ENCODE measurements around the gene MEF2B. TPM values are rescaled to one million over a fixed set of nuclear protein-coding genes. Genes with fewer than 3 reads are reported as not detected.

The MEF2B gene
- total and polyA plus RNA-seq, 8 donors = 0.93 to 7.2 (median 2.9) TPM; not detected in 5

- H3K27ac ChIP-seq = no peak within 1 kb of the TSS
- no peak for TF ChIP-seq CTCF (IDR thresholded peaks at IDR 0.05)
- TF ChIP-seq POLR2AphosphoS5 (IDR thresholded peaks at IDR 0.05) = no peak
- no peak for TF ChIP-seq POLR2A (IDR thresholded peaks at IDR 0.05)
- no peak for TF ChIP-seq EP300 (IDR thresholded peaks at IDR 0.05)
- peaks cover 0 to 4% (median 2%) of the 10 kb centered on the region in 4 donors for H3K4me1 ChIP-seq
- peaks cover 12 to 99% (median 57%) of the 10 kb centered on the region in 3 donors for H3K27me3 ChIP-seq
- H3K4me3 ChIP-seq = no peak within 1 kb of the TSS
- DNase-seq = no peak
- H3K9me3 ChIP-seq = no peaks in the 10 kb centered on the region
- intact Hi-C loops (cut with DNase I; ENCODE audit: low total_unique reads) = no loop called here
- WGBS, 5 donors = 9 to 14% (median 10%) methylated on average over 26 to 54 of the region's 54 CpGs
- H3K36me3 ChIP-seq = no peaks in the 10 kb centered on the region
These were observed 41.7 kb upstream of the MEF2B start, which contains the start of gene NCAN for GRCh38 chr19:19211499-19212420. Gene NCAN (plus strand): TSS chr19:19211958. CDS start chr19:19216954, 4,996 bp downstream.

- Histone ChIP-seq H3K27me3 (peaks cover 12 to 85% (median 36%) of the 10 kb centered on the region in 3 donors), H3K9me3 (no peaks in the 10 kb centered on the region), H3K27ac (no peak overlapping the region), H3K36me3 (no peaks in the 10 kb centered on the region), H3K4me1 (peaks cover 0 to 4% (median 2%) of the 10 kb centered on the region in 4 donors), H3K4me3 (no peak overlapping the region)
- TF ChIP-seq CTCF (IDR thresholded peaks at IDR 0.05) (no peak), EP300 (IDR thresholded peaks at IDR 0.05) (no peak), POLR2A (IDR thresholded peaks at IDR 0.05) (no peak), POLR2AphosphoS5 (IDR thresholded peaks at IDR 0.05) (no peak)
- DNase-seq = no peak
- 58 to 71% (median 62%) methylated on average over 9 of the region's 9 CpGs for WGBS, 5 donors
- intact Hi-C loops (cut with DNase I; ENCODE audit: low total_unique reads) = no loop called here
These were observed 39.3 kb upstream of the MEF2B start for GRCh38 chr19:19209372-19209771.

- TF ChIP-seq CTCF (IDR thresholded peaks at IDR 0.05) (no peak), EP300 (IDR thresholded peaks at IDR 0.05) (no peak), POLR2A (IDR thresholded peaks at IDR 0.05) (no peak), POLR2AphosphoS5 (IDR thresholded peaks at IDR 0.05) (no peak)
- peaks cover 0 to 10% (median 5%) of the 10 kb centered on the region in 4 donors for H3K4me1 ChIP-seq
- peaks cover 12 to 71% (median 23%) of the 10 kb centered on the region in 3 donors for H3K27me3 ChIP-seq
- H3K27ac ChIP-seq = no peak overlapping the region
- intact Hi-C loops (cut with DNase I; ENCODE audit: low total_unique reads) = no loop called here
- H3K36me3 ChIP-seq = no peaks in the 10 kb centered on the region
- WGBS, 5 donors = 51 to 70% (median 52%) methylated on average over 4 to 8 of the region's 8 CpGs
- H3K4me3 ChIP-seq = no peak overlapping the region
- DNase-seq = no peak
- H3K9me3 ChIP-seq = no peaks in the 10 kb centered on the region
These were observed 37.8 kb upstream of the MEF2B start for GRCh38 chr19:19207637-19208572.

DNA sequence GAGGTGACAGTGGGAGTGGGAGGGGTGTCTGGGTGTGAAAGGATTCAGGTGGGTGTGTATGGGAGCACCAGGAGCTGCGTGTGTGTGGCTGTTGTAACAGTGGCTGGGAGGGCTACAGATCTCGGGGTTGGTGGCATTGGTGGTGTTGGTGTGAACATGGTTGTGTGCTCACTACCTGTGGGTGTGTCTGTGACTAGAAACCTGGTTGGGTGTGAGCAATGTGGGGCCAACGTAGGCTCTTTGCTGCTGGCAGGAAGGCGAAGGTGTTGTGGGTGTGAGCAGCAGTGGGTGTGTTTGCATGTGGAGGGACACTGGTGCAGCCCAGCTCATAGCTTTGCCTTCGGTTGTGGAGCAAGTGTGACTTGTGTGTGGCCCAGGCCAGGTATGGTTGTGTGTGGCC is 36.9 kb upstream of the MEF2B start:
- H3K4me1 ChIP-seq = peaks cover 7 to 19% (median 14%) of the 10 kb centered on the region in 4 donors
- no peak for DNase-seq
- no peak overlapping the region for H3K4me3 ChIP-seq
- intact Hi-C loops (cut with DNase I; ENCODE audit: low total_unique reads) = no loop called here
- no peak overlapping the region for H3K27ac ChIP-seq
- peaks cover 8 to 61% (median 14%) of the 10 kb centered on the region in 3 donors for H3K27me3 ChIP-seq
- peaks cover 0 to 2% (median under 1%) of the 10 kb centered on the region in 4 donors for H3K36me3 ChIP-seq
- H3K9me3 ChIP-seq = no peaks in the 10 kb centered on the region
- 44 to 53% (median 53%) methylated on average over 5 of the region's 5 CpGs for WGBS, 5 donors
- TF ChIP-seq POLR2A (IDR thresholded peaks at IDR 0.05) = no peak
- no peak for TF ChIP-seq EP300 (IDR thresholded peaks at IDR 0.05)
- no peak for TF ChIP-seq POLR2AphosphoS5 (IDR thresholded peaks at IDR 0.05)
- TF ChIP-seq CTCF (IDR thresholded peaks at IDR 0.05) = no peak
